A549 (cell line): ENCODE data around the gene ARHGAP10. TPM values are rescaled to one million over a fixed set of nuclear protein-coding genes. Genes with fewer than 3 reads are reported as not detected.

Experiments
- ATAC-seq, 2 experiments: fragments of 200-7000 bp in 1 of 2; fragments of >200 bp in 1 of 2; cut with Nextera tagmentation in 1 of 2; cut with Tn5 transposase in 1 of 2; 3 replicates each; pipeline versions ENCODE4 v1.8.0 to v1.9.1; 2018 to 2020; ENCODE audit warnings: mild to moderate bottlenecking in 1 of 2, moderate library complexity in 1 of 2
- CTCF ChIA-PET: fragments of 300-600 bp; sonication (Branson Sonifier 250); formaldehyde crosslinking; extraction: SDS; loops from one replicate; lab custom pipeline; 2021; ENCODE audit warnings: antibody characterized with exemption, inconsistent platforms; lab: Yijun Ruan, JAX
- POLR2A ChIA-PET: fragments of 350-600 bp; formaldehyde crosslinking; extraction: SDS; loops from one replicate; lab custom pipeline; 2021; ENCODE audit warnings: antibody characterized with exemption, inconsistent platforms; lab: Yijun Ruan, JAX
- DNase-seq, 2 experiments: peaks; one replicate each; pipeline versions ENCODE4 v3.0.0 to v3.0.0-alpha.2; 2011 to 2016; ENCODE audit warnings: low read depth in 1 of 2, low spot score in 1 of 2
- FAIRE-seq: peaks from 2 replicates; lab custom pipeline; 2011; peaks lifted over from hg19 to GRCh38; lab: Jason Lieb, UNC
- H3K27ac ChIP-seq, 2 experiments: fragments of >200 bp; sonication (Bioruptor Twin); formaldehyde crosslinking; 3 replicates each; pipeline ENCODE4 v1.5.1; 2016 to 2017
- H3K4me1 ChIP-seq: fragments of >200 bp; sonication (Bioruptor Twin); formaldehyde crosslinking; 3 replicates; pipeline ENCODE4 v1.6.1; 2016
- H3K4me2 ChIP-seq: fragments of >200 bp; sonication (Bioruptor Twin); formaldehyde crosslinking; 3 replicates; pipeline ENCODE4 v1.6.1; 2016
- H3K4me3 ChIP-seq: fragments of >200 bp; sonication (Bioruptor Twin); formaldehyde crosslinking; 3 replicates; pipeline ENCODE4 v1.5.1; 2016
- H3K9me3 ChIP-seq: fragments of >200 bp; sonication (Bioruptor Twin); formaldehyde crosslinking; 3 replicates; pipeline ENCODE4 v1.6.1; 2016
- BHLHE40 ChIP-seq: IDR thresholded peaks from 2 replicates; pipeline ENCODE4 v1.6.1; 2012; ENCODE audit warnings: low read depth, low read length, inconsistent platforms
- CEBPB ChIP-seq, 2 experiments: fragments of >200 bp in 1 of 2; sonication (Bioruptor Twin) in 1 of 2; formaldehyde crosslinking in 1 of 2; IDR thresholded peaks; 2 replicates each; pipeline ENCODE4 v1.6.1; 2012 to 2016
- CHD4 ChIP-seq: fragments of 200-600 bp; sonication (generic); IDR thresholded peaks from 2 replicates; pipeline ENCODE4 v1.6.1; 2016; ENCODE audit warnings: antibody characterized with exemption, mild to moderate bottlenecking, borderline replicate concordance
- EHF ChIP-seq: fragments of 250-450 bp; sonication (Bioruptor Pico); IDR thresholded peaks from 2 replicates; pipeline ENCODE4 v1.5.0; 2020; ENCODE audit warnings: mild to moderate bottlenecking
- EP300 ChIP-seq, 2 experiments: fragments of >200 bp; sonication (Bioruptor Twin); formaldehyde crosslinking; IDR thresholded peaks; 2 replicates in 1 of 2; 3 replicates in 1 of 2; pipeline ENCODE4 v1.6.1; 2016 to 2017
- FOSB ChIP-seq: fragments of 250-450 bp; sonication (Bioruptor Pico); IDR thresholded peaks from 2 replicates; pipeline ENCODE4 v1.5.0; 2020; ENCODE audit warnings: mild to moderate bottlenecking, moderate library complexity
- FOXS1 ChIP-seq: fragments of 250-450 bp; sonication (Bioruptor Pico); IDR thresholded peaks from 2 replicates; pipeline ENCODE4 v1.5.0; 2020; ENCODE audit warnings: mild to moderate bottlenecking, moderate library complexity
- JUNB ChIP-seq: fragments of >200 bp; sonication (Bioruptor Twin); formaldehyde crosslinking; IDR thresholded peaks from 2 replicates; pipeline ENCODE4 v1.6.1; 2016
- MAFK ChIP-seq: fragments of 450-650 bp; IDR thresholded peaks from 2 replicates; pipeline ENCODE4 v1.6.1; 2014; ENCODE audit not compliant: partially characterized antibody
- MAZ ChIP-seq: fragments of 150-350 bp; IDR thresholded peaks from 2 replicates; pipeline ENCODE4 v1.6.1; 2014; ENCODE audit warnings: antibody characterized with exemption, low read depth, low read length, borderline replicate concordance
- MYC ChIP-seq: IDR thresholded peaks from 2 replicates; pipeline ENCODE4 v1.6.1; 2012; ENCODE audit warnings: mild to moderate bottlenecking, inconsistent platforms, low read length, improper control_type of control experiment, borderline replicate concordance
- NFE2L2 ChIP-seq: fragments of 150-350 bp; conservative IDR thresholded peaks from 2 replicates; pipeline ENCODE4 v1.6.1; 2014; ENCODE audit warnings: low read length
- NPAS2 ChIP-seq: fragments of 250-450 bp; sonication (Bioruptor Pico); IDR thresholded peaks from 2 replicates; pipeline ENCODE4 v1.8.0; 2022; ENCODE audit warnings: mild to moderate bottlenecking, moderate library complexity, borderline replicate concordance
- NR3C1 ChIP-seq: fragments of >200 bp; sonication (Bioruptor Twin); formaldehyde crosslinking; IDR thresholded peaks from 3 replicates; pipeline ENCODE4 v1.6.1; 2017
- POLR2A ChIP-seq: IDR thresholded peaks from 2 replicates; pipeline ENCODE4 v1.6.1; 2012; ENCODE audit warnings: mild to moderate bottlenecking, low read length
- POLR2AphosphoS2 ChIP-seq: conservative IDR thresholded peaks from 2 replicates; pipeline ENCODE4 v1.6.1; 2012; ENCODE audit warnings: low read length, improper control_type of control experiment, inconsistent platforms
- RFX5 ChIP-seq: fragments of 450-650 bp; IDR thresholded peaks from 2 replicates; pipeline ENCODE4 v1.7.1; 2014; ENCODE audit warnings: antibody characterized with exemption, mild to moderate bottlenecking, moderate library complexity
- RNF2 ChIP-seq: fragments of 200-600 bp; sonication (generic); IDR thresholded peaks from 2 replicates; pipeline ENCODE4 v1.6.1; 2016; ENCODE audit warnings: low read depth, mild to moderate bottlenecking, antibody characterized with exemption, moderate library complexity, borderline replicate concordance
- SMC3 ChIP-seq: fragments of >200 bp; sonication (Bioruptor Twin); formaldehyde crosslinking; IDR thresholded peaks from 3 replicates; pipeline ENCODE4 v1.6.1; 2018; ENCODE audit warnings: inconsistent platforms
- SREBF2 ChIP-seq: fragments of 450-650 bp; IDR thresholded peaks from 2 replicates; pipeline ENCODE4 v1.6.1; 2014; ENCODE audit warnings: mild to moderate bottlenecking, moderate library complexity
- TP53 ChIP-seq: fragments of 250-450 bp; sonication (Bioruptor Pico); IDR thresholded peaks from 2 replicates; pipeline ENCODE4 v1.5.0; 2021; ENCODE audit warnings: mild to moderate bottlenecking, moderate library complexity
- WGBS: methylation state at CpG from one replicate; pipeline ENCODE4 v1.1.6; 2017; ENCODE audit errors: missing lambda C conversion rate; 5-methylcytosine and 5-hydroxymethylcytosine counted together
- polyA plus RNA-seq, 4 experiments: library from polyadenylated mRNA; depleted of rRNA in 3 of 4; stranded (reverse); fragments of >200 nt; fragmentation: RNase III in 1 of 4; extraction: RNeasy Plus Mini Kit Qiagen cat#74134 plus additional on column Dnase treatment in 1 of 4; gene quantifications; 2 replicates in 3 of 4; 3 replicates in 1 of 4; pipeline ENCODE4 v1.2.3, GENCODE V29; 2011 to 2017
- TF ChIP-seq, protein P1 (sequence below): fragments of 450-650 bp; IDR thresholded peaks from 2 replicates; pipeline ENCODE4 v1.6.1; 2014; ENCODE audit warnings: antibody characterized with exemption
- TF ChIP-seq, protein P2 (sequence below): fragments of 150-350 bp; IDR thresholded peaks from 2 replicates; pipeline ENCODE4 v1.6.1; 2014; ENCODE audit warnings: low read depth, mild to moderate bottlenecking, low read length
- TF ChIP-seq, protein P3 (sequence below): fragments of 250-450 bp; sonication (Bioruptor Pico); IDR thresholded peaks from 2 replicates; pipeline ENCODE4 v1.5.0; 2021; ENCODE audit warnings: mild to moderate bottlenecking, moderate library complexity, borderline replicate concordance
- TF ChIP-seq, protein P4 (sequence below): fragments of >200 bp; sonication (Bioruptor Twin); formaldehyde crosslinking; IDR thresholded peaks from 2 replicates; pipeline ENCODE4 v1.6.1; 2016
- TF ChIP-seq, protein P5 (sequence below): IDR thresholded peaks from 2 replicates; pipeline ENCODE4 v1.6.1; 2012; ENCODE audit warnings: low read depth, borderline replicate concordance

ARHGAP10 gene
- polyA plus RNA-seq, 2 of the 4 experiments (the other 2 are of a cell fraction) = 7.0 to 7.2 TPM

DNA sequence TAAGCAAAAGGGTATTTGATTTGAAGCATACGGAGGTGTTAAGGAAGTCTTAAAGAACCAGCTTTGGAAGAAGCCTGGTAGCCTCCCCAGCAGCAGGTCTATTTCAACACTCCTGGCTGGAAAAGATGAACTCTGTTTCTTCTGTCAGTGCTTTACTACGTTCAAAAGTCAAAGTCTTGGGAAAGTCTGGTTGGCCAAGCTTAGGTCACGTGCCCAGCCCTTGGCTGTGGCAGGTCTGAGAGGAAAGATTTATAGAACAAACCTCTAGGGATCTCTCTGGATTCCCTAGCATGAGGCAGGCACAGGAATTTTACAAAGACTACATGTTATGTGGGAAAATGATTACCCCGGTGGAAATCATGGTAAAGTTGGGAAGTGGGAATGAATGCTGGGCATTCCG, 8.6 kb upstream of the ARHGAP10 start (continued):
- TF ChIP-seq, protein P1, sequence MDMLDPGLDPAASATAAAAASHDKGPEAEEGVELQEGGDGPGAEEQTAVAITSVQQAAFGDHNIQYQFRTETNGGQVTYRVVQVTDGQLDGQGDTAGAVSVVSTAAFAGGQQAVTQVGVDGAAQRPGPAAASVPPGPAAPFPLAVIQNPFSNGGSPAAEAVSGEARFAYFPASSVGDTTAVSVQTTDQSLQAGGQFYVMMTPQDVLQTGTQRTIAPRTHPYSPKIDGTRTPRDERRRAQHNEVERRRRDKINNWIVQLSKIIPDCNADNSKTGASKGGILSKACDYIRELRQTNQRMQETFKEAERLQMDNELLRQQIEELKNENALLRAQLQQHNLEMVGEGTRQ = no peak
- no peak for TF ChIP-seq CEBPB (IDR thresholded peaks at IDR 0.05)
- no peak for TF ChIP-seq JUNB
- TF ChIP-seq RFX5 = no peak
- TF ChIP-seq EP300 (IDR thresholded peaks at IDR 0.05) = no peak
- no peak for TF ChIP-seq FOXS1 (CRISPR knock-in tag)

DNA sequence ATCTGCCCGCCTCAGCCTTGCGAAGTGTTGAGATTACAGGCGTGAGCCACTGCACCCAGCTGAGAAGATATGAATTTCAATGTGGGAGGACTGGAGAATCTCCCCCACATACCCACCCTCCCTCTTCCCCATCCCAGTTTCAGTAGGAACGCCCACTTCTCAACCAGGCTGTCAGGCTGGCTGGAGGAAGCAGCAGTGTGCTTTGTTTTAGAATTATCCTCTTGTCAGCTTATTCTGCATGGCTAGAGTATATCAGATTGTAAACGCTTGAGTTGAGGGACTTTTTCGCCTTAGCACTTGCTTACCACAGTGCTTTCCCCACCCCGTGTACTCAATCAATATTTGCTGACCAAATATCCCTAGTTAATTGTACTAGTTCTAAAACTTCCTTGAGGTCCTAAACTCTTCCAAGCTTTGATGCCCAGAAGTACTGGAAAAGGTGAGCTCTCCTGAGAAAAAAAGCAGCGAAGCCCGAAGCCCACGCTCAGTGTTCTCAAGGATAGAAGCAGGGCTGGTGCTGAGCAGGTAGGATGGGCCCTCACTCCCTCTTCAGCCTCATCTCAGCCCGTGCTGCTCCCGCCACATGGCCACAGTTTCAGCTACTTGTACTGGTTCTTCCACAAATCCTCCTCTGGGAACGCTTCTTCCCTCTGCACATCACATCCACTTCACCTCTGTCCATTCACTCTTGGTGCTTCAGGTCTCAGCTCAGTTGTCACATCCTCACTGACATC, 7.3 kb upstream of the ARHGAP10 start:
- DNase-seq = no peak
- no peak overlapping the region for H3K4me3 ChIP-seq
- no peak for FAIRE-seq
- H3K27ac ChIP-seq = no peak overlapping the region
- TF ChIP-seq MAFK = no peak
- TF ChIP-seq SREBF2 = no peak
- TF ChIP-seq POLR2A = no peak
- no peak for TF ChIP-seq BHLHE40
- TF ChIP-seq RNF2 = no peak
- ChIA-PET CTCF (interaction anchor here (1.3 to 2.1 kb wide), 2 partner anchors 16 to 142 kb away, joined by 4 to 8 read pairs; no protein-coding TSS in a partner anchor), POLR2A (no interaction called here)
- ATAC-seq = peak in 1 of 2 experiments; percentile 26; a peak in 1 of 6 replicates
- WGBS = 77% methylated on average over 13 of the region's 13 CpGs
- no peak overlapping the region for H3K4me2 ChIP-seq
- H3K4me1 ChIP-seq = no peaks in the 10 kb centered on the region
- no peaks in the 10 kb centered on the region for H3K9me3 ChIP-seq

DNA sequence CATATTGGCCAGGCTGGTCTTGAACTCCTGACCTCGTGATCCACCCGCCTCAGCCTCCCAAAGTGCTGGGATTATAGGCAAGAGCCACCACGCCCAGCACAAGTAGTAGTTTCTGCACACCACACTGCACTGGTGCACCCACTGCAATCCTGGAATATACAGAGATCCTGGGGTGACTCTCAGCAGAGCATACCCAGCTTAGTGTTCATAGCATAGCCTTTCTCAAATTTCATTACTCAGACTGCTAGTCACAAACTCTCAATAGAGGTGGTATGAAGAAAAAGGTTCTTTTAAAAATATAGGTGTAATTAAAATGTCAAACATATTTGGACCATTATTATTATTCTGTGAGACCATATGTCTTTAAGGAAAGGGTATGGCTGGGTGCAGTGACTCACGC, 6.2 kb upstream of the ARHGAP10 start:
- 59% methylated on average over 4 of the region's 4 CpGs for WGBS
- Histone ChIP-seq H3K4me3 (no peak overlapping the region), H3K27ac (no peak overlapping the region), H3K4me1 (no peaks in the 10 kb centered on the region), H3K9me3 (no peaks in the 10 kb centered on the region), H3K4me2 (no peak overlapping the region)
- DNase-seq (no peak), ATAC-seq (no peak), FAIRE-seq (no peak)
- TF ChIP-seq POLR2AphosphoS2 (no peak), TP53 (CRISPR knock-in tag) (no peak), MYC (no peak), MAZ (no peak), SMC3 (no peak), NR3C1 (no peak), CHD4 (no peak), EHF (CRISPR knock-in tag) (no peak), RNF2 (no peak)
- TF ChIP-seq, protein P2, sequence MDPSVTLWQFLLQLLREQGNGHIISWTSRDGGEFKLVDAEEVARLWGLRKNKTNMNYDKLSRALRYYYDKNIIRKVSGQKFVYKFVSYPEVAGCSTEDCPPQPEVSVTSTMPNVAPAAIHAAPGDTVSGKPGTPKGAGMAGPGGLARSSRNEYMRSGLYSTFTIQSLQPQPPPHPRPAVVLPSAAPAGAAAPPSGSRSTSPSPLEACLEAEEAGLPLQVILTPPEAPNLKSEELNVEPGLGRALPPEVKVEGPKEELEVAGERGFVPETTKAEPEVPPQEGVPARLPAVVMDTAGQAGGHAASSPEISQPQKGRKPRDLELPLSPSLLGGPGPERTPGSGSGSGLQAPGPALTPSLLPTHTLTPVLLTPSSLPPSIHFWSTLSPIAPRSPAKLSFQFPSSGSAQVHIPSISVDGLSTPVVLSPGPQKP = no peak
- POLR2A ChIA-PET = no interaction called here
- CTCF ChIA-PET = interaction anchor here (0.7 to 2.1 kb wide), 3 partner anchors 17 to 1449 kb away, joined by 4 to 8 read pairs (median 4); no protein-coding TSS in a partner anchor

DNA sequence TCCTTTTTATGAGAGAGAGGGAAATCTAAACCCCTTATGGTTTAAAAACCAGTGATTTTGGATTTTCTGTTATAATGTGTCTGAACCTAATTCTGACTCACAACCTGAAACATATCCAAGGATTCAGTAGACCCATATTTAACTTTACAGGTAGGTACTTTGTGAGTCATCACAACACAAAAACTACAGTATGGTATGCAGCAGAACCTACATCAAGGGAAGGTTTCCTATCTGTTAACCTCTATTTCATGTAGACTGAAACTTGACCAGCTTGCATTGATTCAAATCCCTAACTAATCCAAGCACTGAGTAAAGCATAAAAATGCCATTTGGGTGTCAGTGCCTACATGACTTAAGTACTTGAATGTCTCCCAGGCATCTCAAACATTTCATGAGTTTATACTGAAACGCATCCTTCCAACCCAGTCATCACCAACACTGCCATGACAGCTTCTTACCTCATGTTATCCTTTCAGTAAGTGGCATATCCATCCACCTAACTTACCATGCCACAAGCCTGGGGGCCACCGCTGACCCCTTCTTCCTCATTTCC, 4.3 kb upstream of the ARHGAP10 start:
- no peaks in the 10 kb centered on the region for H3K4me1 ChIP-seq
- ATAC-seq = no peak
- no peak for DNase-seq
- WGBS = 90% methylated on average over 2 of the region's 2 CpGs
- TF ChIP-seq POLR2AphosphoS2 (no peak), NPAS2 (no peak), FOSB (no peak), NFE2L2 (no peak), RFX5 (no peak), CHD4 (no peak)
- TF ChIP-seq, protein P3, sequence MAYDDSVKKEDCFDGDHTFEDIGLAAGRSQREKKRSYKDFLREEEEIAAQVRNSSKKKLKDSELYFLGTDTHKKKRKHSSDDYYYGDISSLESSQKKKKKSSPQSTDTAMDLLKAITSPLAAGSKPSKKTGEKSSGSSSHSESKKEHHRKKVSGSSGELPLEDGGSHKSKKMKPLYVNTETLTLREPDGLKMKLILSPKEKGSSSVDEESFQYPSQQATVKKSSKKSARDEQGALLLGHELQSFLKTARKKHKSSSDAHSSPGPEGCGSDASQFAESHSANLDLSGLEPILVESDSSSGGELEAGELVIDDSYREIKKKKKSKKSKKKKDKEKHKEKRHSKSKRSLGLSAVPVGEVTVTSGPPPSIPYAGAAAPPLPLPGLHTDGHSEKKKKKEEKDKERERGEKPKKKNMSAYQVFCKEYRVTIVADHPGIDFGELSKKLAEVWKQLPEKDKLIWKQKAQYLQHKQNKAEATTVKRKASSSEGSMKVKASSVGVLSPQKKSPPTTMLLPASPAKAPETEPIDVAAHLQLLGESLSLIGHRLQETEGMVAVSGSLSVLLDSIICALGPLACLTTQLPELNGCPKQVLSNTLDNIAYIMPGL (CRISPR knock-in tag) = no peak
- TF ChIP-seq, protein P4, sequence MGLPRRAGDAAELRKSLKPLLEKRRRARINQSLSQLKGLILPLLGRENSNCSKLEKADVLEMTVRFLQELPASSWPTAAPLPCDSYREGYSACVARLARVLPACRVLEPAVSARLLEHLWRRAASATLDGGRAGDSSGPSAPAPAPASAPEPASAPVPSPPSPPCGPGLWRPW = no peak
- TF ChIP-seq, protein P5, sequence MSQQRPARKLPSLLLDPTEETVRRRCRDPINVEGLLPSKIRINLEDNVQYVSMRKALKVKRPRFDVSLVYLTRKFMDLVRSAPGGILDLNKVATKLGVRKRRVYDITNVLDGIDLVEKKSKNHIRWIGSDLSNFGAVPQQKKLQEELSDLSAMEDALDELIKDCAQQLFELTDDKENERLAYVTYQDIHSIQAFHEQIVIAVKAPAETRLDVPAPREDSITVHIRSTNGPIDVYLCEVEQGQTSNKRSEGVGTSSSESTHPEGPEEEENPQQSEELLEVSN = no peak
- H3K27ac ChIP-seq = no peak overlapping the region
- FAIRE-seq = no peak
- no peaks in the 10 kb centered on the region for H3K9me3 ChIP-seq
- no peak overlapping the region for H3K4me3 ChIP-seq
- CTCF ChIA-PET = interaction anchor here (0.7 to 1.2 kb wide), 3 partner anchors 14 to 139 kb away, joined by 3 read pairs; no protein-coding TSS in a partner anchor
- H3K4me2 ChIP-seq = no peak overlapping the region
- POLR2A ChIA-PET = no interaction called here
